Dermis microvascular lymphatic vessel endothelial cell (primary cell): ENCODE data around the gene HIP1. TPM values are rescaled to one million over a fixed set of nuclear protein-coding genes. Genes with fewer than 3 reads are reported as not detected.
A peak's percentile ranks its signal among the peaks of the same experiment; 100 is the strongest.
"Not testable (repeated sequence)": the region's sequence is repeated elsewhere in the genome, so short reads cannot be mapped to it uniquely, and the experiment has no call there.

Source experiments
- DNase-seq, 2 donors: peaks; one replicate each; pipeline versions ENCODE4 v3.0.0 to v3.0.0-alpha.2; 2010; ENCODE audit warnings: low read depth in 2 of 2
- total RNA-seq: library from RNA; depleted of rRNA; stranded (reverse); fragments of >200 nt; gene quantifications from 2 replicates; pipeline ENCODE4 v1.2.1, GENCODE V29; 2014

HIP1 gene
- total RNA-seq, 1 donor from 2014 or later, result 32.6 TPM

DNA sequence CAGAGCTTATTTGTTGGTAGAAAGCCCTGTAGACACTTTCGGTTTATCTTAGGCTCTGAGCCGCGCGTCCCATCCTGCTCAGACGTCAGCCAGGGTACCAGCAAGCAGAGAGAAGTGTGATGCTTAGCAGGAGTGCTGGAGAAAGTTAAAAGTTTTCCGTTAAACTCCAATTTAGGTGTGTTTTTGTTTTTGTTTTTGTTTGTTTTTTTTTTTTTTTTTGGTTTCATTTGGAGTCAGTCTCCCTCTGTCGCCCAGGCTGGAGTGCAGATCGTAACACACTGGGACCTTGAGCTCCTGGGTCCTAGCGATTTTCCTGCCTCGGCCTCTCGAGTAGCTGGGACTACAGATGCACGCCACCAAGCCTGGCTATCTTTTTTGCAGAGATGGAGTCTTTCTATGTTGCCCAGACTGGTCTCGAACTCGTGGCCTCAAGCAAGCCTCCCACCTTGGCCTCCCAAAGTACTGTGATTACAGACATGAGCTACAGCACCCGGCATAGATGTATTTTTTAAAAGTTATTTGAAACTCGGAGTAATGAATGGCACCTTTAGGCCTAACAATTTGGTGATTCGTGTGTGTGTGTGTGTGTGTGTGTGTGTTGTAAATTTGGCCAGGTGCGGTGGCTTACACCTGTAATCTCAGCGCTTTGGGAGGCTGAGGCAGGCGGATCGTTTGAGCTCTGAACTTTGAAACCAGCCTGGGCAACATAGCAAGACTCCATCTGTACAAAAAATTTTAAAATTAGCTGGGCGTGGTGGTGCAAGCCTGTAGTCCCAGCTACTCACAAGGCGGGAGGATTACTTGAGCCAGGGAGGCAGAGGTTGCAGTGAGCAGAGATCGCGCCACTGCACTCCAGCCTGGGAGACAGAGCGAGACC, 1.3 kb upstream of the HIP1 start:
- peak in 1 of 2 donors; percentile 36 for DNase-seq

DNA sequence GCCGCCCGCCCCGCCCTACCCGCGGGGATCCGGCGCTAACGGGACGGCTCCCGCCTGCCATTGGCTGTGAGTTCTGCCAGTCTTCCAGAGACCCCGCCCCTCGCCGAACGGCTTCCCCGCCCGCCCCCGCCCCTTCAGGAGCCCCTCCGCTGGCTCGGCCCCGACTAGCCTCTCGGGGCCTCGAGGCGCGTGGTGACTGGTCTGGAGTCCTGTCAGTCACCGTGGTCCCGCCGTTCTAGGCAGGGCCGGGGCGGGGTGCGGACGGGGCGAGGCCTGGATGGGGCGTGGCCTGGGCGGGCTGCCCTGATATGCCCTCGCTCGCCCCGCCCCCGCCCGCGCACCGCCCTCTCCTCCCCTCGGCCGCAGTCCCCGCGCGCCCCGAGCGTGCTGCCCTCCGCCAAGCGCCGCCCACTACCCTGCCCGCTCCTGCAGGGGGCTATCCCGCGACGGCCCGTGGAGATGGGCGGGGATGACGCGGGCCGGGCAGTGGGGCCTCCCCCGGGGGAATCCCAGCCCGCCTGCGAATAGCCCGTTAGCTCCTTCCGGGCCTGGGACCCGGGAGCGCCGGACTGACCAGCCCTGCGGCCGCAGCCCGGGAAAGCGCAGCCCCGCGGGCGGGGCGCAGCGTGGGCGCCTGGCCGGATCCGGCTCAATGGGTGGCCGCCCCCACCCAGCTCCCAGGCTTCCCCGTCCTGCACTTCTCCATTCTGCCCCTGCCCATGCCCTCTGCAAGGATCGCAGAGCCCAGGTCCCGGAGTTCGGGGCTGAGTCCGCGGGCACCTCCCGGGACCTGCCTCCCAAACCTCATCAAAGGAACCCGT, 444 bp upstream of the HIP1 start:
- peak; percentile 95 to 99 for DNase-seq

DNA sequence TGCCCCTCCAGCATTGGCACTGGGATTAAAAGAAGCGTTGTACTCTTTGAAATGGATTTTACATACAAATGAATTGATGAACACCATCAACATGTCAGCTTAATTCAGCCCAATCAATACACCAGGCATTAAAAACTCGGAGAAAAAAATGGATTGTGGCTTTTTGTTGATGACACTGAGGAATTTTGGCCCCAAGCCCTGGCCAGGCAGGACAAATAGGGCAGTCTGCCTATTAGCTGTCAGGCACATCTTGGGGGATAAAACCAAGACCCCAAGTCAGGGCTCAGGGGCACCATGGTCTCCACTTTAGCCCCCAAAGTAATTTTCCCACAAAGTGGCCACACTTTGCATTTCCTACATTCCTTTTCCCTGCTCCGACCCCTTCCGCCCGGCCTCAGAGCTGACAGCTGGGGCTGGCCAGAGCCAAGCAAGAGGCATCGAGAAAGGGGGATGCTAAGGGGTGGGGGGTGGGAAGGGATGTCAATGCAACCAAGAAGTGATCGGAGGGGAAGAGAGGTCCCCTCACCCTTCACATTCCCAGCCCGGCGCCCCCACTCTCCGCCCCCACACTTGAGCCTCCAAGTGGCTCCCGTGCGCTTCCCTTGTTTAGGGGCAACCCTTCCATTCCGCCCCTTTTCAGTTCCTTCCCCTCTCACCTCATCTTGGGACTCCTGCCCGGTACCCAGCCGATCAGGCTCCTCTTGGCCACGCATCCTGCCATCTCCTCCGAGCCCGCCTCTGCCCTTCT, 711 bp downstream of the HIP1 start:
- no peak for DNase-seq

DNA sequence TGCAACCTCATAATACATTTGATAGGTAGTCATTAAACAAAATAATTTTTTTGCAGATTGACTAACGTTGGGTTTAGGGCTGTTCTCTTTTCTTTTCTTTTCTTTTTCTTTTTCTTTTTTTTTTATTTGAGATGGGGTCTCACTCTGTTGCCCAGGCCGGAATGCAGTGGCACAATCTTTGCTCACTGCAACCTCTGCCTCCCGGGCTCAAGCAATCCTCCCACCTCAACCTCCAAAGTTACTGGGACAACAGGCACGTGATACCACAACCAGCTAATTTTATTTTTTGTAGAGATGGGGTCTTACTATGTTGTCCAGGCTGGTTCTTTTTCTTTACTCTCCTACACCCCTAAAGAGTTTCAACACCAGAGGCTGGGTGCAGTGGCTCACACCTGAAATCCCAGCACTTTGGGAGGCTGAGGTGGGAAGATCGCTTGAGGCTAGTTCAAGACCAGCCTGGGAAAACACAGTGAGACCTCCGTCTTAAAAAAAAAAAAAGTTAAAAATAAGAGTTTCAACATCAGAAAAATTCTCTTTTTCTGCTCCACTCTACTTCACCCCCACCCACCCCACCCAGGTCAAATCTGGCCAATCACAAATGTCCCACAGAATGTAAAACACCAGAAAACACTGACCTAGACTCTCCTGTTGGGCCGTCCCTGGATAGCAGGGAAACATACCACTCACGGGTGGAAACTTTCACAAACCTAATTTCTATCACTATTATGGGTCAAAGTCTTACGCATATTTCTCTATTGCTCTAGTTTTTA, 3.0 kb downstream of the HIP1 start:
- DNase-seq, result no peak

DNA sequence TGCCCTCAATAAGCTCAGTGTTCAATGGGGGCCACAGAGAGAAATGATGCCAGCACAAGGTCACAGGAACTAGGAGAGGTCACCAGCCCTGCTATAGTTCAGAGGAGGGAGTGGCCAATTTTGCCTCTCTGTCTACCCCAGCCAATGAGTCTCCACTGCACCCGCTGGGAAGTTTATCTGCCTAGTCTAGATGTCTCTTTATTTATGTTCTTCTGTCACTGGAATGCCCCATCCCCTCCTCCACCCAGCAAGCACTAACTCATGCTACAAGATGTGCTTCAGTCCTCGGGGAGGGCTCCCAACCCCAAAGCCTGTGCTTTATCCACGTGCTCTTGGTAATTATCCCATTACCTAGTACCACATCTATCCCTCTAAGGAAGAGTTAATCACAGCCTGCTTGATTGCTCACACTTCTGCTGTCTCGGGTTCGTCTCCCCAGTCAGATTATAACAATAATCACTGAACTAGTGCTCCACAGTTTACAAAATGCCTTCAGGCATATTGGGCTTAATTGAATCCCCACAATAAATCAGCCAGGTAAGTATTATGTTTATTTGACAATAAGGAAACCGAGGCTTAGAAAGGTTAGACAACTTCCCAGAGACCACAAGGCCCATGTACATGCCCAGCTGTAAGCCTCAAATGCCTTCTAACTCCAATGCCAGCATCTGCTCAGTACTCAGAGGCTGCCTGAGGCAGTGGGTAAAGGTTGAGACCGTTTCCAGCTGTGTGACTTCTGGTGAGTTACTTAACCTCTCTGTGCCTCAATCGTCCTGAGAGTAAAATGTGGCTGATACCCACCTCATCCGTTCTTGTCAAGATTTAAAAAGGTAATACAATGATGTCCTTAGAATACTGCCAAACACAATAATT, 3.9 kb downstream of the HIP1 start:
- DNase-seq, result no peak

DNA sequence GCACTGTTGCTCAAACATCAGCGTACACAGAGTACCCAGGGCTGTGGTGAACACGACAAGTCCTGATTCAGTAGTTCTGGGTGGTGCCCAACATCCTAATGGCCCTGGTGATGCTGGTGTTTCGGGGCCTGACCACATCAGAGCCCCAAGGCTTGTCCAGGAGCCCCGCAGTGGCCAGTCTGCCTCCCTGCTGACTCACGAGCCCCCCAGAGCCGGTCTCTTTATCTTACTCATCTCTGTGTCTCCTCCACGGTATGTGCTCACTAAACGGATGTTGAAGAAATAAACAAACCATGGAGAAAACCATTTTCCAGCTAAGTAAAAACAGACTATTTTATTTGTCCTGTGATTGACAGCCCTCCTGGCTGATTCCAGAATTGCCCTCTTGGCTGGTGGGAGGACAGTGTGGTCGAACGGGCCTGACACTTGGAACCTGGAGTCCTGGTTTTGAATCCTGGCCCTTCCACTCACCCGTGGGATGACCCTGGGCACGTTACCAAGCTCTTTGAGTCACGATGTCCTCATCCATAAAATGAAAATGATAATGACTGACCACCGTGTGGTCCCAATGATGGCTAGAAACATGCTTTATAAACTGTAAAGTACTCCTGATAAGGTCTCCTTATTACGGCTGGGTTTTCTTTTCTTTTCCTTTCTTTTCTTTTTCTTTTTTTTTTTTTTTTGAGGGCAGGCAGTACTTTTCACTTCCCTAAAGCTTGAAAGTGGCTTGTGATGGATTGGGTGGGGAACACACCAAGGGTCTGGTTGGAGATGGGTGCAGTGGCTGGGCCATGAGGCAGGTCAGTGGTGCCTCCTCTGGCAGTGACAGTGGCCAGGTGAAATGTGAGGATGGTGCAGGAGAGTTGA, 5.7 kb downstream of the HIP1 start:
- DNase-seq, result peak in 1 of 2 donors; percentile 42

DNA sequence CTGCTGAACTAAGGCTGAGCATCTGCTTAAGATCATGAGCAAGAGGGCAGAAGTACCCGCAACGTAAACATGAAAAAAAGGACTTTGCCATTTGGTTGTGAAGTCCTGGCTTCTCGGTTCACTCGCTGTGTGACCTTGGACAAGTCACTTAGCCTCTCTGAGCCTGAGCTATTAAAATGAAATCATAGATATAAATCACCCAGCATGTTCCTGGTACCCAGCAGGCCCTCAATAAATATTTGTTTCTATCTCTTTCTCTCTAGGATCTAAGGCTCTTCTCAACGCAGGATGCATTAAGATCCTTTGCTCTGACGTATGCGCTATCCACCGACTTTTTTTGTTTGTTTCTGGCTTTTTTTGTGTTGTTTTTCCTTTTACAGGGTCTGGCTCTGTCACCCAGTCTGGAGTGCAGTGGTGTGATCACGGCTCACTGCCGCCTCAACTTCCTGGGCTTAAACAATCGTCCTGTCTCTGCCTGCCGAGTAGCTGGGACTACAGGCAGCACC, 6.7 kb downstream of the HIP1 start:
- DNase-seq, result no peak

DNA sequence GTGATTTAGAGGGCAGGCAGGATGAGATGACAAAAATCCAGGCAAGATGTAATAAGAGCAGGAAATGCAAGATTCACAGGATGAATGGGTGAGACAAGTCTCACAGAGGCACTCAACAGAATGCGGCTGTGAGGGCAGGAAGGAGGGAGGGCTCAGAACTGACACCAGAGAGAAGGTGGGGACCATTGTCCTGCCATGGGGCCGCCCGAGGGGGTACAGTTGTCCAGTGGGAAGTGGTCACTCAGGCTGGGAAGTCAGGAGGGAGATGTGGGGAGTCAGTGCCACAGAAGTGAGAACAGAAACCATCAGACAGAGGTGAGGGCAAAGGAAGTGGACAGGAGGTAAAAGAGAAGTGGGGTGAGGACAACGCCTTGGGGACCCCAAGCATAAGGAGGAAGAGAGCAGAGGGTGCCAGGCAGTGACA, 8.9 kb downstream of the HIP1 start:
- DNase-seq, result no peak

DNA sequence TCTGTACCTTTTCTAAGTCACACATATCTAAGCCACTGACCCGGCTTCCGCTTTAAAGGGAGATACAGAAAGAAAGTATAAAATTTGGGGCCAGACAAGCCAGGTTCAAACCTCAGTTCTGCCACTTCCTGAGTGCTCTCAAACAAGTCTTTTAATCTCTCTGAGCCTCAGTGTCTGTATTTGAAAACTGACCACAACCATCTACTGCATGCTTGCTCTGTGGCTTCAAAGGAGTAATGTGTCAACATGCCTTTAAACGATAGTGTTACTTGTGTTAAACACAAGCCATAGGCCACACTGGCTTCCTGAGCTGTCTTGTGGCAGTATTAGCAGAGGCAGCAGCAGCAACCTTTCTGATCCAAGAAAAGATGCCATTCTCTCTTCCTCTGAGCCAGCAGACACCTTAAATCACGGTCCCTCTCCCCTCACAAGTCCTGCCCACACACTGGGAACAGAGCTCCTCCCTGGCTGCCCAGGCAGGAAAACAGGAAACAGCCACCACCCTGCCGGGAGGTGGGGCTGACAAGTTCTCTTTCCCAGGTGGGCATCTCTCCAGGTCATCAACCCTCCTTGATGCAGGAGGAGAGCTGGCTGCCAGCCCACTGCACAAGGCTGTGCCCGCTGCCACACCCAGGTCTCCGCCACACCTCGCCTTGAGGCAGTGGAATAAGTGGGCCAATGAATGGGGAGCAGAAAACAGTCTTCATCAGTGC, 10.7 kb downstream of the HIP1 start:
- peak in 1 of 2 donors; percentile 45 for DNase-seq

DNA sequence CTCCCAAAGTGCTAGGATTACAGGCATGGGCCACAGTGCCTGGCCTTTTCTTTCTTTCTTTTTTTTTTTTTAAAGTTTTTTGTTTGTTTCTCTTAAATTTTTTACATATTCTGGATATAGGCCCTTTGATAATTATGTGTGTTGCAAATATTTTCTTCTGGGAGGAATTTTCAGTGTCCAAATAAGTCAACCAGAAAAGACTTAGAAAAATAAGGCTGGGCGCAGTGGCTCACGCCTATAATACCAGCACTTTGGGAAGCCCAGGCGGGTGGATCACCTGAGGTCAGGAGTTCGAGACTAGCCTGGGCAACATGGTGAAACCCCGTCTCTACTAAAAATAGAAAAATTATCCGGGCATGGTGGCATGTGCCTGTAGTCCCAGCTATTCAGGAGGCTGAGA, 11.4 kb downstream of the HIP1 start:
- DNase-seq, result not testable (repeated sequence)

DNA sequence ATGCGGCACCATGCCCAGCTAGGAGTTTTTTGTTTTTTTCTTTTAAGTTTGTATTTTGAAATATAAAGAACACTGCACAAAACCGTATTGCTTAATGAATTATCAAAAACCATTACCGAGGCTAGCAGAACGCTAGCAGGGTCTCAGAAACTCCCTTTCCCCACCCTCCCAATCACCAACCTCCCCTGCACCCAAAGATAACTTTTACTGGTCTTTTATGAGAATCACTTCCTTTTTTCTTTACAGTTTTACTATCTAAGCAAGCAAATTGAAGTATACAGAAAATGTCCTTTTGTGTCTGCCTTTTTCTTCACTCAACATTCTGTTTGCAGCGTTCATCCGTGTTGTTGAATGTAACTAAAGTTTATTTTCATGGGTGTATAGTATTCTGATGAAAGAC, 13.4 kb downstream of the HIP1 start:
- DNase-seq, result no peak

DNA sequence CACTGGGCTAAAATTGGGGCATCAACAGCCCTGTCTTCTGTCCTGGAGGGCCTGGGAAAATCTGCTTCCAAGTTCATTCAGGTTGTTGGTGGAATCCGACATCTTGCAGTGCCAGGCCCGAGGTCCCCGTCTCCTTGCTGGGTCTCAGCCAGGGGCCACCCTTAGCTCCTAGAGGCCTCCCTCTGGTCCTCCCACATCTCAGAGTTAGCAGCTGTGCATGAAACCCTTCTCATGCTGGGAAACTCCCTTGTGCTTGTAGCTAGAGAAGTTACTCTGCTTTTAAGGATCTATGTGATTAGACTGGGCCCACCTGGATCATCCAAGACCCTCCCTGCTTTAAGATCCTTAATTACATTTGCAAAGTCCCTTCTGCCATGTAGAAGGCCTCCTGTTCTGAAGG, 15.3 kb downstream of the HIP1 start:
- no peak for DNase-seq

DNA sequence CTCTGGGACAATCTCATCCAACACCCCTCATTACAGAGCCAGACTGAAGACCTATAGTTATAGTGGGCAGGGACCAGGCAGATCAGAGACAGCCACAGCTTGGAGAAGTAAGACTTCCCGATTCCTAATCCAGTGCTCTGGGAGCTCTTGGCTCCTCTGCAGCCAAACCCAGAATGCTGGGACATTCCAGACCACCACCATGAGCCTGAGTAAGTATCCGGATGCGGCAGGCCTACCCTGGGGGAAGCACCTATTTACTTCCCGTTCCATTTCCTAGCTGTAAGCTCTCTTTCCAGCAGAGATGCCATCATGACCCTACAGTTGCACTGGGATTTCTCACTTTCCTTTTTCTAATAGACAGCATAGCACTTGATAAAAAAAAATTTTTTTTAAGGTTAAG, 16.4 kb downstream of the HIP1 start:
- peak; percentile 33 to 37 for DNase-seq

DNA sequence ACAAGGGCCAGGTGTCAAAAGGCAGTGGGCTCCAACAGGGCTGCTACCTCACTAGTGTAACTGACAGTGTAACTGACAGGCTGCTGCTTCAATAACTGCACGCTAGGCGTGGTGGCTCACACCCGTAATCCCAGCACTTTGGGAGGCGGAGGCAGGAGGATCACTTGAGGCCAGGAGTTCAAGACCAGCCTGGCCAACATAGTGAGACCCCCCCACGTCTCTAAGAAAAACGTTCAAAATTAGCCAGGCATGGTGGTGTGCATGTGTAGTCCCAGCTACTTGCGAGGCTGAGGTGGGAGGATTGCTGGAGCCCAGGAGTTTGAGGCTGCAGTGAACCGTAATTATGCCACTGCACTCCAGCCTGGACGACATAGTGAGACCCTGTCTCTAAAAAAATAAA, 16.8 kb downstream of the HIP1 start:
- not testable (repeated sequence) for DNase-seq

DNA sequence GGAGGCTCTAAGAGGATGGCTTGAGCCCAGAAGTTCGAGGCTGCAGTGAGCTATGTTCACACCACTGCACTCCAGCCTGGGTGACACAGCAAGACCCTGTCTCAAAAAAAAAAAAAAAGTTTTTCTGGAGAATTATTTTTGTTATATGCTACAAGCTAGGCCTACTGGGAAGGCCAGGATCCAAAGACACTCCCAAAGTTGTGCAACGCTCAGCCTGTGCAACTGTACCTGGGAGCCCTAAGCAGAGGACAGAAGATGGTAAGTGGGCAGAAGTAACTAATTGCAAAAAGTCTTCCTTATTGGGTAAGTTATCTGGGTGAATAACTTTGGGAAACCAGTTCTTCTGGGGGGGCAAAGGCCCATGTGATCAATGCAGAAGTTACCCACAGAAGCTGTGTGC, 17.3 kb downstream of the HIP1 start:
- DNase-seq, result no peak

DNA sequence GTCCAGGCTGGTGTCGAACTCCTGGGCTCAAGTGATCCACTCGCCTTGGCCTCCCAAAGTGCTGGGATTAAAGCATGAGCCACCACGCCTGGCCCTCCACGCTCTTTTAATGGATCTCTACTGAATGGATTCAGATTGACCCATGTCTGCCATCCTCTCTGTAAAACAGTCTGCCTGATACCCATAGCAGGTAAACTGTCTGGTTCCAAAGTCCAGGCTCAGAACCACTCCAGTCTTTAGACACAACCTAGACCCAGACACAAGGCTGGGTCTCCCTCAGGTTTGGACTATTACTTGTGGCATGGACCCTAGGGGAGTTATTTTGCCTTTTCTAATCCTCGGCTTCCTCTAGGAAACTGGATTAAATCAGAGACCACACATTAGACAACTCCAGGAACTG, 19.1 kb downstream of the HIP1 start:
- no peak for DNase-seq

DNA sequence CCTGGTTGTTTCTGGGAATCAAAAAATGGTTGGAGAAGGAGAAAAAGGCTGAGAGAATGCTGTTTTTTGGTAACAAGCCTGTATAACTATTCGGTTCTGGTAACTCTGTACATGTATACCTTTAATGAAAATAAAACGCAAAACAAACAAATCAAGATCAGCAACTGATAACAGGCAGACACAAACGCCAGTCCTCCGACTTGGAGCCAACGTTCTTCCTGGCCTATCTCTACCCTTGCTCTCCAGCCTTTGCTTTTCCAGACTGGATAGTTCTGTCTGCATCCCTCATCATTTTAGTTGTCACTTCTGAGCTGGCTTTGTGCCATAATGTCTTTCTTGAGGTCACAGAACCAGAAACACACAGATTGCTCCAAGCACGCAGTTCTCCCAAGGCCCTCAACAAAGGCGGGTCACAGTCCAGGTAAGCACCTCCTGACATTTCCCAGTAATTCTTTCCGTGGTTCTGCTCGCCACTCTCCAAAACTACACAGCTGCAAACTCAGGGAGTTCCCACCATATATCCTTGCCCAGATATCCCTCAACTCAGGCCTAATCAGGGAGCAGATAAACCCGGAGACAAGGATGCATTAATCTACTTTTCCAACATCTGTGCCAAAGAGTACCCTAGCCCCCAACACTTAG, 20.2 kb downstream of the HIP1 start:
- no peak for DNase-seq

DNA sequence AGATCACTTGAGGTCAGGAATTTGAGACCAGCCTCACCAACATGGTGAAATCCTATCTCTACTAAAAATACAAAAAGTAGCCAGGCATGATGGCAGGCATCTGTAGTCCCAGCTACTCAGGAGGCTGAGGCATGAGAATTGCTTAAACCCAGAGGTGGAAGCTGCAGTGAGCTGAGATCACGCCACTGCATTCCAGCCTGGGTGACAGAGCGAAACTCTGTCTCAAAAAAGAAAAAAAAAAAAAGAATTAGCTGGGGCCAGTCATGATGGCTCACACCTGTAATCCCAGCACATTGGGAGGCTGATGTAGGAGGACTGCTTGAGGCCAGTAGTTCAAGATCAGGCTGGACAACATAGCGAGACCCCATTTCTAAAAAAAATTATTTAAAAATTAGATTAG, 21.0 kb downstream of the HIP1 start:
- not testable (repeated sequence) for DNase-seq
